ENCODE data around the gene ERGIC3.

Gene ERGIC3

DNA sequence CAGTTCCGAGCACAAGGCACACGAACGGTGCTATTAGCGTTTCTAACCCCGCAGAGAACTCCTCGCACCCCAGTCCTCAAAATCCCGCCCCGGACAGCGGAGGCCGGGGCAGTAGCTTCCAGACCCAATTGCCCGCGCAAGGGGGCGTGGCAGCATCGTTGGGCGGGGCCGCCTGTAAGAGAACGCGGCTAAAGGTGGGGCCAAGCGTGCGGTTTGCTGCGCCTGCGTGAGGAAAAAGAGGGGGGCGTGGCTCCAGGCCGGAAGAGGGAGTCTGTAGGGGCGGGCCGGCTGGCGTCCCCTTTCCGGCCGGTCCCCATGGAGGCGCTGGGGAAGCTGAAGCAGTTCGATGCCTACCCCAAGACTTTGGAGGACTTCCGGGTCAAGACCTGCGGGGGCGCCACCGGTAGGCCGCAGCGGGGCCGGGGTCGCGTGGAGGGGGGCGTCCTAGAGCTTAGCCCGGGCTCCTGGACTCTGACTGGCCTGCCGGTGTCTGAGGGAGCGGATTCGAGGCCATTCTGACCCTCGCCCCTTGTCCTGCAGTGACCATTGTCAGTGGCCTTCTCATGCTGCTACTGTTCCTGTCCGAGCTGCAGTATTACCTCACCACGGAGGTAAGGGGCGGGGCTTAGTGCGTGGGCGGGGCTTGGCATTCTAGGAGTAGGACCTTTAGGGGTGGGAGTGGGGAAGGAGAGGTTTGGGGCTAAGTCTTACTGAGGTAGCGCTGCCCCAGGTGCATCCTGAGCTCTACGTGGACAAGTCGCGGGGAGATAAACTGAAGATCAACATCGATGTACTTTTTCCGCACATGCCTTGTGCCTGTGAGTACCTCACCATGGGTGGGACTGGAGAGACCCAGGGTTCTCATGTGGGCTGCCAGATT, at the start of gene ERGIC3:
Gene ERGIC3, plus strand, starts transcription at position 296 of the 880 bp plus-strand sequence. Its CDS starts 20 bp downstream, at position 316.
- peak; percentile 95 to 96 for DNase-seq (ENCODE audit: low read depth in 2 of 2, low spot score in 1 of 2)

DNA sequence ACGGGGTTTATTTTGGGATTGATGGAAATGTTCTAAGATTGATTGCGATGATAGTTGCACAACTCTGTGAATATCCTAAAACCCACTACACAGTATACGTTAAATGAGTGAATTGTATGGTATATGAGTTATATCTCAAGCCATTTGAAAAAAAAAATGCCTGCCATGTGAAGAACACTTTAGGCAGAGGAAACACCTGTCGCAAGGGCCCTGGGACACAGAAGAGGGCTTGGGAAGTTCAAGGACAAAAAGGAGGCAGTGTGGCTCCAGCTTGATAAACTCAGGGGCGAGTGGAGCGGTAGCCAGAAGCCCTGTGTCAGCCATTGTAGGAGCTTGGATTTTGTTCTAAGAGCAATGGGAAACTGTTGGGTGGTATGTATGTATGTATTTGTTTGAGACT, 49.5 kb upstream of the ERGIC3 start:
- no peak for DNase-seq (ENCODE audit: low read depth in 2 of 2, low spot score in 1 of 2)

DNA sequence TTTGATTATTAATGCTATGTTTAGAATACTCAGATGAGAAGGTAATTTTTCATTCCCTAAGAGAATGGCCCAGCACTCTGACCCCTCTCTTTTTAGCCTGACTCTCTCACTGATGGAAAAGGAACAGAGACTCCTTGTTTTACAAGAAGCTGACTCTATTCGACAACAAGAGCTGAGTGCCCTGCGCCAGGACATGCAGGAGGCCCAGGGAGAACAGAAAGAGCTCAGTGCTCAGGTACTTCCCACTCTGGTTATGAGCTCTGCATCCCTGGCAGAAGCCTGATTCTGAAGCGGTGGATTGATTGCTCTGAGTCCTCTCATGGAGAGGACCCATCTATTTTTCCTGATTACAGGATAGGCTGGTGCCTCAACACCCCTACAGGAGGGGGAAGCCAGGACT, 45.4 kb upstream of the ERGIC3 start:
- no peak for DNase-seq (ENCODE audit: low read depth in 2 of 2, low spot score in 1 of 2)

DNA sequence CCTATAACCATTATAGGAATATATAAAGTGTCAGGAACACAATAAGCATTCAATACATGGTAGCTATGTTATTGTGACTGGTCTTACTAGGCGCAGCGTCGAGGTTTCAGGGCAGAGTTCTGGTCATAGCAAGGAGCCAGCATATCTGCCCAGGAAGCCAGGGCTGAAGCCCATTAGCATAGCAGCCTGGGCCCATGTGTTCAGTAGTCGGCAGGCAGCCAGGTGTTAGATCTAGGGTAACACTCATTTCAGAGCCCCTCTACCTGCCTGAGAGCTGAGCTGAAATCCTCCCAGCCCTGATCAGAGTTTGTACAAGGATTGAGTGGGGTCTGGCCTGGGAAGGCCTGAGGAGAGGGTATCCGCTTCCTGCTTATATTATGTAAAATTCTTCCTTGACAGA, 44.6 kb upstream of the ERGIC3 start:
- no peak for DNase-seq (ENCODE audit: low read depth in 2 of 2, low spot score in 1 of 2)

DNA sequence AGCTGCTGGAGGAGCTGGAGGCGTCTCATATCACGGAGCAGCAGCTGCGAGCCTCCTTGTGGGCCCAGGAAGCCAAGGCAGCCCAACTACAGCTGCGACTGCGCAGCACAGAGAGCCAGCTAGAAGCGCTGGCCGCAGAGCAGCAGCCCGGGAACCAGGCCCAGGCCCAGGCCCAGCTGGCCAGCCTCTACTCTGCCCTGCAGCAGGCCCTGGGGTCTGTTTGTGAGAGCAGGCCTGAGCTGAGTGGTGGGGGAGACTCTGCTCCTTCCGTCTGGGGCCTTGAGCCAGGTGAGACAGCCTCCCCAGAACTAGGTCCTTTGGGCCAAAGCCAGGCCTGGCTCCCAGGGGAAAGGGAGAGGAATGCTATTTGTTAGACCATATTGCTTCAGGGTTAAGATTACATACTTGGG, 44.1 kb upstream of the ERGIC3 start:
- DNase-seq (ENCODE audit: low read depth in 2 of 2, low spot score in 1 of 2) = no peak

- DNase-seq (ENCODE audit: low read depth in 2 of 2, low spot score in 1 of 2) = no peak
These were observed 42.6 kb upstream of the ERGIC3 start for GRCh38 chr20:35499271-35499670.

- no peak for DNase-seq (ENCODE audit: low read depth in 2 of 2, low spot score in 1 of 2)
These were observed 39.5 kb upstream of the ERGIC3 start for GRCh38 chr20:35502352-35502751.

GRCh38 chr20:35503281-35503680, 38.6 kb upstream of the ERGIC3 start:
- no peak for DNase-seq (ENCODE audit: low read depth in 2 of 2, low spot score in 1 of 2)

GRCh38 chr20:35503841-35504561, 37.9 kb upstream of the ERGIC3 start:
- DNase-seq (ENCODE audit: low read depth in 2 of 2, low spot score in 1 of 2) = no peak

GRCh38 chr20:35504751-35505150, 37.1 kb upstream of the ERGIC3 start:
- no peak for DNase-seq (ENCODE audit: low read depth in 2 of 2, low spot score in 1 of 2)

GRCh38 chr20:35506179-35506578, 35.7 kb upstream of the ERGIC3 start:
- DNase-seq (ENCODE audit: low read depth in 2 of 2, low spot score in 1 of 2) = no peak

DNA sequence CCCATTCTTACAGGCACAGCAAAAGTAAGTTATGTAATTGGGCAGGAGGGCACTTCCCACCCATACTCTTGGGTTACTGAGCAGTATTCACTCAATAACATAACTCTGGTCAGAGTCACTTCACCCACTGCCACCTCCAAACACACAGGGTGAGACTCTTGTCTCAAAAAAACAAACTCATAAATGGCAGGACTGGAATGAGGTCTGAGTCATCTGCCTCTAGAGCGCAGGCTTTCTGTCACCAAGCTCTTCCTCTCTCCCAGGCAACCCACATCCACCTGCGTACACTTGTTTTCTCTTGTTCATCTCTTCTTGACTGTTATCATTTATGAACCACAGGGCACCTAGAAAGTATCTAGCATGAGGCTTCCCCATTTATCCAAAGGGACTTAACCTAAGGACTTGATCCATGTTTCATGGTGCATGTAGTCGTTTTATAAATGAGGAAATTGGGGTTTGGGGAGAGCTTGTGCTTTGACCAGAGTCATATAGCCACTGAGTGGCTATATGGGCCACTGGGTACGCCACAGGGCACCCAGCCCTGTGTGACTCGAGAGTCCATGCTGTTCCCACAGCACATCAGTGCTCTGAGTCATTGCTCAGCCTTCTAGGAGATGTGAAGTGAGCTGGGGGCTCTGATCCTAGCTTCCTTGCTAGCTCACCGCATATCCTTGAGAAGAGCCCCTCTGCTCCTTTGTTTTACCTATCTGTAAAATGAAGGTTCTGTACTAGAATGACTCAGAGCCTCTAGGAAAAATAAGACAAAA, 34.8 kb upstream of the ERGIC3 start:
- DNase-seq (ENCODE audit: low read depth in 2 of 2, low spot score in 1 of 2) = no peak

DNA sequence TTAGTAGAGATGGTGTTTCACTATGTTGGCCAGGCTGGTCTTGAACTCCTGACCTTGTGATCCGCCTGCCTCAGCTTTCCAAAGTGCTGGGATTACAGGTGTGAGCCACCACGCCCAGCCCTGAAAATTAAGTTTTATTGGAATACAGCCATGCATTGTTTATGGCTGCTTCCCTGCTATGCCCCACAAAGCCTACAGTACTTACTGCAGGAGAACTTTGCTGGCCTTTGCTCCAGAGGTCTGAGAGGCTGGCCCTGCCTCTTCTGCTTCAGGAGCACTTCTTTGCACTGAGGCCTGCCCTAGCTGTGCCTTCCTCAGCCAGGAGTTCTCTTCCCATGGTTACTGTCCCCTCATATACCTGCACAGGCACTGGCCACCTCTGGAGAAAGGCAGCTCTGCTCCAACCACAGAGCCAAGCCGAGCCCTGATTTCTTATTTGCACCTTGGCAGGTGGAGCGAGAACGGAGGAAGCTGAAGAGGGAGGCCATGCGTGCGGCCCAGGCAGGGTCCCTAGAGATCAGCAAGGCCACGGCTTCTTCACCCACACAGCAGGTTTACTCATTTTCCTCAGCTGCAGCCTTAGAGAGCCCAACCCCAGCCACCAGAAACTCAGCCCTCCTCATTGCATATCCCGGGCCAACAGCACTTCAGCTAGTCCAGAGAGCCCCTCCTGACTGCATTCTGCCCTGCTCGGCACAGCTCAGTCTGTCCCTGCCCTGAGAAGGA, 33.2 kb upstream of the ERGIC3 start:
- DNase-seq (ENCODE audit: low read depth in 2 of 2, low spot score in 1 of 2) = no peak

DNA sequence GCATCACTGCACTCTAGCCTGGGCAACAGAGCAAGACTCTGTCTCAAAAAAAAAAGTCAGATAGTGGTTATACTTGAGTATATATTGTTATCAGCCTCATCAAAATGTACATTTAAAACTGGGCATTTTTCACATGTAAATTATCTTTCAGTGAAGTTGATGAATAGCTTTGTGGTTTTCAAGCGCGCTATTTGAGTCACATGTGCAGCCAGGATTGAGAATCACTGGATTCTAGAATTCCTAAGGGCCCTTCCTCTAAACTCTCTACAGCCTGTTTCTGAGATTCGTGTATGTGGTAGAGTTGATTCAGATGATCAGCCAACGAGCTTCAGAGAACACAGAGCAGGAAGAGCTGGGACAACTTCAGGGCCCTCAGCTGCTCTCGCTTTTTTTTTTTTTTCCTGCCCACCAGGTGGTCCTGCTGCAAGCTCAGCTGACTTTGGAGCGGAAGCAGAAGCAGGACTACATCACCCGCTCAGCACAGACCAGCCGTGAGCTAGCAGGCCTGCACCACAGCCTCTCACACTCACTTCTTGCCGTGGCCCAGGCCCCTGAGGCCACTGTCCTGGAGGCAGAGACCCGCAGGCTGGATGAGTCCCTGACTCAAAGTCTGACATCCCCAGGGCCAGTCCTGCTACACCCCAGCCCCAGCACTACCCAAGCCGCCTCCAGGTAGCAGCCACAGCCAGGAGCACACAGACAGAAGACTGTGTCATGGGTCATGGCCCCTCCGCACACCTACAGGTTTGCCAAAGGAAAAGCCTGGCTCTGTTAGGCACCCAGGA, 30.7 kb upstream of the ERGIC3 start:
- no peak for DNase-seq (ENCODE audit: low read depth in 2 of 2, low spot score in 1 of 2)

DNA sequence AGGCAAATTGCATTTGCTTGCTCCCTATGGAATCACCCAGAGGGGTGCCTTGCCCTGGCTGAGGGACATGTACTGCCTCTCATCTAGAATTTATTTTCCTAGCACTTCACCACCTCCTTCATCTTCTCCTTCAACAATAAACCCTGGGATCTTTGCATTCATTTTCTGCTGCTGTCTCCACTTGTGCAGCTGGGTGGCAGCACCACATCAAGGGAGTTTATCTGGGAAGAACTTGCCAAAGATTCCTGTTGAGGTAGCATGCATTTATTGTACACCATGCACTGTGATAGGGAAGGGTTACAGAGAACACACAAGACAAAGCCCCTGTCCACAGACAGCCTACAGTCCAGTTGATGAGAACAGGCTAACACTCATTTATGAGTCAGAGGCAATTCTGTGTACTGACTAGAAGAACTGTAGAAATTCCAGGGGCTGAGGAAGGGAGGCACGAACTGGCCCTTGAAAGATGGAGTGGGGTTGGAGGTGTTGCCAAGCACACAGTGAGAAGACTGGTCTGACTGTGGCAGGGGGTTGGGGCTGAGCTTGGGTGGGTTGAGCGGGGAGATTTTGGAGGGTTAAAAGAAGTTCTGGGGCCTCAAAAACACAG, 30.0 kb upstream of the ERGIC3 start:
- no peak for DNase-seq (ENCODE audit: low read depth in 2 of 2, low spot score in 1 of 2)

- DNase-seq (ENCODE audit: low read depth in 2 of 2, low spot score in 1 of 2) = no peak
These were observed 27.4 kb upstream of the ERGIC3 start for GRCh38 chr20:35514371-35514932.

- DNase-seq (ENCODE audit: low read depth in 2 of 2, low spot score in 1 of 2) = no peak
These were observed 26.5 kb upstream of the ERGIC3 start for GRCh38 chr20:35515341-35515740.

- DNase-seq (ENCODE audit: low read depth in 2 of 2, low spot score in 1 of 2) = no peak
These were observed 25.8 kb upstream of the ERGIC3 start for GRCh38 chr20:35515949-35516645.

- no peak for DNase-seq (ENCODE audit: low read depth in 2 of 2, low spot score in 1 of 2)
These were observed 24.8 kb upstream of the ERGIC3 start for GRCh38 chr20:35517125-35517524.
